ENCODE data around the gene SEMA5B.

- TF ChIP-seq CTCF (optimal IDR thresholded peaks at IDR 0.05 in 1 of 3, IDR thresholded peaks at IDR 0.05 in 1 of 3, conservative IDR thresholded peaks at IDR 0.05 in 1 of 3; ENCODE audit: extremely low read depth in 1 of 3, insufficient read depth in 2 of 3, low read length in 3 of 3) (no peak), EZH2 (IDR thresholded peaks at IDR 0.05; ENCODE audit: low read length) (no peak)
Measured at GRCh38 chr3:122930063-122930997, 97.2 kb downstream of the SEMA5B start.
